Activated CD8-positive, alpha-beta T cell treated with anti-CD3 and anti-CD28 coated beads for 36 hours (primary cell): Measurements from ENCODE around the gene HDGFL3. TPM values are rescaled to one million over a fixed set of nuclear protein-coding genes. Genes with fewer than 3 reads are reported as not detected.

Experiments
- ATAC-seq: fragments of 200-7000 bp; cut with Tn5 transposase; one replicate; pipeline ENCODE4 v1.10.0; 2021; ENCODE audit warnings: mild to moderate bottlenecking, moderate library complexity
- CTCF ChIA-PET: fragments of 350-600 bp; sonication (Branson Sonifier 250); formaldehyde crosslinking; loops from one replicate; lab custom pipeline; 2021; ENCODE audit warnings: antibody characterized with exemption; lab: Charles Lee
- POLR2A ChIA-PET: fragments of 350-600 bp; sonication (Branson Sonifier 250); formaldehyde crosslinking; loops from one replicate; lab custom pipeline; 2021; ENCODE audit warnings: antibody characterized with exemption; lab: Charles Lee
- DNase-seq: peaks from one replicate; pipeline ENCODE4 v3.0.0-alpha.2; 2020
- H3K27ac Mint-ChIP-seq: one replicate; pipeline ENCODE4 v1.8.0; 2021; ENCODE audit warnings: mild to moderate bottlenecking, mixed read lengths
- H3K27me3 Mint-ChIP-seq: one replicate; pipeline ENCODE4 v1.8.0; 2021; ENCODE audit warnings: mixed read lengths
- H3K36me3 Mint-ChIP-seq: one replicate; pipeline ENCODE4 v1.8.0; 2021; ENCODE audit warnings: low read depth, mixed read lengths
- H3K4me1 Mint-ChIP-seq: one replicate; pipeline ENCODE4 v1.8.0; 2021; ENCODE audit warnings: low read depth, mixed read lengths
- H3K4me3 Mint-ChIP-seq: one replicate; pipeline ENCODE4 v1.8.0; 2021; ENCODE audit warnings: mild to moderate bottlenecking, moderate library complexity, mixed read lengths
- H3K9me3 Mint-ChIP-seq: one replicate; pipeline ENCODE4 v1.8.0; 2021; ENCODE audit warnings: mixed read lengths
- intact Hi-C: fragments of 100-400 bp; cut with micrococcal nuclease; formaldehyde crosslinking; loops from one replicate; pipeline ENCODE4 v1.10.0; 2022
- total RNA-seq, 2 experiments: library from RNA; stranded (reverse); gene quantifications; one replicate each; pipeline ENCODE4 v1.2.3, GENCODE V29; 2021
- TF ChIP-seq, protein P1 (sequence below): fragments of 200-600 bp; IDR thresholded peaks from one replicate; pipeline ENCODE4 v1.8.0; 2022; ENCODE audit warnings: antibody characterized with exemption, mild to moderate bottlenecking

Gene HDGFL3
- total RNA-seq, 2 experiments from 2014 or later = 31.1 to 32.2 TPM

DNA sequence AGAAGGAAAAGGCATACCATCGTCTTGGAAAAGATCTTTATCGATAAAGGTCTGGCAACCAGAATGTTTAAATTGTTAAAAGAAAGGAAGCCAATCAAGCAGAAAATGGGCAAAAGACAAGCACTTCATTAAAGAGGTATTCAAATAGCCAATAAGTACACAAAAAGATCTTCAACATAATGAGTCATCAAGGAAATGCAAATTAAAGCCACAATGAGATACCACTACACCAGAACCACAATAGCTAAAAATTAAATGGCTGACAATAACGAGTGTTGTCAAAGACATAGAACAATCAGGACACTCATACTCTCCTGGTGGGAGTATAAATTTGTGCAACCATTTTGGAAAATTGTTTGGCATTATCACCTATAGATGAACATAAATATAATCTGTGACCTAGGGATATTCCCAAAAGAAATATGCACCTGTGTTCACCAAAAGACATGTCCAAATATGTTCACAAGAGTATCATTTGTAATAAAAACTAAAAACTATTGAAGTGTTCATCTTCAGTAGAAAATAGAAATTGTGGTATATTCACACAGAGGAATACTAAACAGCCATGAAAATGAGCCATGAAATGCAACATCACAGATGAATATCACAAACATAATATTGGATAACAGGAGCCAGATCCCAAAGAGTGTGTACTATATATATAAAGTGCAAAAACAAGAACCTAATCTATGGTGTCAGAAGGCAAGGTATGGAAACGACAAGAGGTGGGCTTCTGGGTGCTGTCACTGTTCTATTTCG, 126.2 kb downstream of the HDGFL3 start:
- H3K27me3 Mint-ChIP-seq = peaks cover 20% of the 10 kb centered on the region
- no peaks in the 10 kb centered on the region for H3K36me3 Mint-ChIP-seq
- DNase-seq (no peak), ATAC-seq (no peak)
- no peaks in the 10 kb centered on the region for H3K9me3 Mint-ChIP-seq
- CTCF ChIA-PET = interaction anchor here (2.3 kb wide), 1 partner anchor 25 kb away, joined by 4 read pairs; no protein-coding TSS in a partner anchor
- POLR2A ChIA-PET = no interaction called here
- no peak overlapping the region for H3K4me3 Mint-ChIP-seq
- intact Hi-C loops = no loop called here
- no peak overlapping the region for H3K27ac Mint-ChIP-seq
- TF ChIP-seq, protein P1, sequence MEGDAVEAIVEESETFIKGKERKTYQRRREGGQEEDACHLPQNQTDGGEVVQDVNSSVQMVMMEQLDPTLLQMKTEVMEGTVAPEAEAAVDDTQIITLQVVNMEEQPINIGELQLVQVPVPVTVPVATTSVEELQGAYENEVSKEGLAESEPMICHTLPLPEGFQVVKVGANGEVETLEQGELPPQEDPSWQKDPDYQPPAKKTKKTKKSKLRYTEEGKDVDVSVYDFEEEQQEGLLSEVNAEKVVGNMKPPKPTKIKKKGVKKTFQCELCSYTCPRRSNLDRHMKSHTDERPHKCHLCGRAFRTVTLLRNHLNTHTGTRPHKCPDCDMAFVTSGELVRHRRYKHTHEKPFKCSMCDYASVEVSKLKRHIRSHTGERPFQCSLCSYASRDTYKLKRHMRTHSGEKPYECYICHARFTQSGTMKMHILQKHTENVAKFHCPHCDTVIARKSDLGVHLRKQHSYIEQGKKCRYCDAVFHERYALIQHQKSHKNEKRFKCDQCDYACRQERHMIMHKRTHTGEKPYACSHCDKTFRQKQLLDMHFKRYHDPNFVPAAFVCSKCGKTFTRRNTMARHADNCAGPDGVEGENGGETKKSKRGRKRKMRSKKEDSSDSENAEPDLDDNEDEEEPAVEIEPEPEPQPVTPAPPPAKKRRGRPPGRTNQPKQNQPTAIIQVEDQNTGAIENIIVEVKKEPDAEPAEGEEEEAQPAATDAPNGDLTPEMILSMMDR = no peak
- peaks cover 4% of the 10 kb centered on the region for H3K4me1 Mint-ChIP-seq

DNA sequence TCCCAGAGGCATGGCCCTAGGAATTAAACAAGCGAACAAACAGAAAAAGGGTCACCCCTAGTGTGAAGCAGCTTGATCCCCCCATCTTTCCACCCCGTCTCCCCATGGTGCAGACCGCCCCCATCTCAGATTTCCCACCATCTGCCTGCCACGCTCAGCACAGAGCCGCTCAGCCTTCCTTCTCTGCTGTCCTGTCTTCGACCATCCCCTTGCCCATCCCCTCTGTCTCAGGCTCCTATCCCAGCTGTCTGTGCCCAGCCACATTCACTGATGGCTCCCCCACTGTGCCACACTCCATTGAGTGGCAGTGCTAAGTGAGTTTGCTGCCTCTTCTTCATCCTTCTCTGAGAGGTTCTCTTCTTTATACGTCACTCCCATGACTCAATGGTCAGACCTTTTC, 128.9 kb downstream of the HDGFL3 start:
- ChIA-PET CTCF (no interaction called here), POLR2A (no interaction called here)
- intact Hi-C loops = no loop called here
- ATAC-seq = no peak
- H3K27me3 Mint-ChIP-seq = peaks cover 16% of the 10 kb centered on the region
- peaks cover 4% of the 10 kb centered on the region for H3K4me1 Mint-ChIP-seq
- TF ChIP-seq, protein P1 = no peak
- H3K36me3 Mint-ChIP-seq = no peaks in the 10 kb centered on the region
- H3K27ac Mint-ChIP-seq = no peak overlapping the region
- no peak overlapping the region for H3K4me3 Mint-ChIP-seq
- peaks cover 10% of the 10 kb centered on the region for H3K9me3 Mint-ChIP-seq
- no peak for DNase-seq

Other genes with a start within 250 kb of the HDGFL3 start
- gene RAMAC, start 221.6 kb downstream of the HDGFL3 start, total RNA-seq = 10 to 100 TPM; 18.2 to 19.7 TPM
- 10 to 100 TPM; 25.6 to 30.2 TPM for gene C15orf40, start 196.2 kb downstream of the HDGFL3 start, total RNA-seq
- gene BTBD1, start 140.6 kb downstream of the HDGFL3 start, total RNA-seq = 10 to 100 TPM; 63.3 to 63.8 TPM
- gene TM6SF1, start 100.2 kb downstream of the HDGFL3 start, total RNA-seq = 1 to 10 TPM; 5.6 TPM
- not detected for gene BNC1, start 76.8 kb upstream of the HDGFL3 start, total RNA-seq
- gene SH3GL3, start 239.5 kb upstream of the HDGFL3 start, total RNA-seq = not detected